Endothelial cell of umbilical vein (primary cell): ENCODE measurements around the gene SP9. TPM values are rescaled to one million over a fixed set of nuclear protein-coding genes. Genes with fewer than 3 reads are reported as not detected.

ENCODE experiments used
- BruUV-seq: library from RNA; stranded (reverse); fragments of 400-500 nt; replicated peaks from 2 replicates; lab custom pipeline; 2021; lab: Mats Ljungman, UMichigan
- CTCF ChIA-PET: fragments of 300-600, 350-600 bp; sonication (Branson Sonifier 250); formaldehyde crosslinking; loops from one replicate; lab custom pipeline; 2021; ENCODE audit warnings: antibody characterized with exemption, inconsistent platforms; lab: Charles Lee
- POLR2A ChIA-PET: fragments of 300-600, 350-600 bp; sonication (Branson Sonifier 250); formaldehyde crosslinking; loops from one replicate; lab custom pipeline; 2021; ENCODE audit warnings: antibody characterized with exemption, inconsistent platforms; lab: Charles Lee
- DNase-seq: peaks from one replicate; pipeline ENCODE4 v3.0.0-alpha.2; 2011; ENCODE audit warnings: low read depth, low spot score
- FAIRE-seq: peaks from 2 replicates; lab custom pipeline; 2011; peaks lifted over from hg19 to GRCh38; lab: Jason Lieb, UNC
- H2AFZ ChIP-seq: 2 replicates; pipeline ENCODE4 v1.6.0; 2012; ENCODE audit warnings: low read depth, low read length, control low read depth, inconsistent platforms
- H3K27ac ChIP-seq: 2 replicates; pipeline ENCODE4 v1.5.1; 2011; ENCODE audit warnings: low read depth, mild to moderate bottlenecking, control low read depth, low read length, moderate library complexity; ENCODE audit not compliant: insufficient read depth
- H3K27me3 ChIP-seq, 2 experiments: 2 replicates each; pipeline versions ENCODE4 v1.6.0 to v1.6.1; 2011; ENCODE audit warnings: low read length in 2 of 2, mixed read lengths in 1 of 2; ENCODE audit not compliant: control insufficient read depth in 2 of 2, insufficient read depth in 2 of 2
- H3K36me3 ChIP-seq, 2 experiments: 2 replicates in 1 of 2; 3 replicates in 1 of 2; pipeline ENCODE4 v1.5.1; 2011; ENCODE audit warnings: low read length in 2 of 2, mild to moderate bottlenecking in 1 of 2, moderate library complexity in 1 of 2; ENCODE audit not compliant: control insufficient read depth in 2 of 2, insufficient read depth in 2 of 2; ENCODE audit errors: extremely low read depth in 1 of 2
- H3K4me1 ChIP-seq: 3 replicates; pipeline ENCODE4 v1.5.1; 2011; ENCODE audit warnings: mild to moderate bottlenecking, low read length; ENCODE audit not compliant: control insufficient read depth, insufficient read depth; ENCODE audit errors: extremely low read depth
- H3K4me2 ChIP-seq: 2 replicates; pipeline ENCODE4 v1.6.1; 2011; ENCODE audit warnings: low read length, control low read depth, mixed read lengths; ENCODE audit not compliant: insufficient read depth
- H3K4me3 ChIP-seq, 3 experiments: fragments of 200-600 bp in 1 of 3; sonication (generic), shearing (Covaris generic) in 1 of 3; replicated peaks in 1 of 3; 2 replicates each; pipeline ENCODE4 v1.5.1; 2011 to 2016; ENCODE audit warnings: control low read depth in 3 of 3, low read length in 3 of 3, mild to moderate bottlenecking in 2 of 3, inconsistent platforms in 1 of 3, low read depth in 1 of 3, moderate library complexity in 1 of 3; ENCODE audit not compliant: insufficient read depth in 1 of 3
- H3K79me2 ChIP-seq: 2 replicates; pipeline ENCODE4 v1.6.0; 2012; ENCODE audit warnings: low read length, inconsistent platforms; ENCODE audit not compliant: control insufficient read depth, insufficient read depth
- H3K9ac ChIP-seq: replicated peaks from 2 replicates; pipeline ENCODE3; 2011; ENCODE audit warnings: low read length, control low read depth; ENCODE audit not compliant: insufficient read depth; ENCODE audit errors: extremely low read depth
- H3K9me1 ChIP-seq: replicated peaks from 3 replicates; pipeline ENCODE4 v1.6.0; 2011; ENCODE audit warnings: mild to moderate bottlenecking, low read length; ENCODE audit not compliant: control insufficient read depth, insufficient read depth; ENCODE audit errors: extremely low read depth
- H3K9me3 ChIP-seq: replicated peaks from 2 replicates; pipeline ENCODE4 v1.5.1; 2012; ENCODE audit warnings: low read length, inconsistent platforms; ENCODE audit not compliant: control insufficient read depth, insufficient read depth
- H4K20me1 ChIP-seq: replicated peaks from 2 replicates; pipeline ENCODE3; 2011; ENCODE audit warnings: mild to moderate bottlenecking, low read length; ENCODE audit not compliant: control insufficient read depth, insufficient read depth; ENCODE audit errors: extremely low read depth
- GATA2 ChIP-seq: IDR thresholded peaks from 2 replicates; pipeline ENCODE4 v1.7.0; 2011; ENCODE audit warnings: low read depth, mild to moderate bottlenecking, moderate library complexity, mixed read lengths, low read length; ENCODE audit not compliant: insufficient read length, insufficient read depth
- POLR2A ChIP-seq: IDR thresholded peaks from 2 replicates; pipeline ENCODE4 v1.6.1; 2012; ENCODE audit warnings: low read depth, mild to moderate bottlenecking, control low read depth, low read length
- POLR2AphosphoS5 ChIP-seq: IDR thresholded peaks from 2 replicates; pipeline ENCODE4 v1.6.1; 2012; ENCODE audit warnings: low read depth, mild to moderate bottlenecking, control low read depth, low read length, moderate library complexity; ENCODE audit not compliant: insufficient read depth
- dilution Hi-C: fragments of 300-500 bp; cut with MboI; formaldehyde crosslinking; loops from one replicate; pipeline ENCODE4 v1.15.0; 2019; ENCODE audit warnings: low sequenced_read_pairs; ENCODE audit not compliant: extremely low pct_ligation_motif_present
- intact Hi-C: fragments of 100-400 bp; cut with micrococcal nuclease; formaldehyde crosslinking; loops from one replicate; pipeline ENCODE4 v1.10.0; 2022
- polyA plus RNA-seq, 4 experiments: library from polyadenylated mRNA; depleted of rRNA in 3 of 4; stranded (reverse) in 3 of 4; unstranded in 1 of 4; fragments of >200 nt; gene quantifications; 2 replicates each; pipeline versions ENCODE4 v1.2.1 to v1.2.3, GENCODE V29; 2011 to 2012; ENCODE audit warnings: missing spikeins in 1 of 4
- total RNA-seq: library from RNA; stranded (reverse); gene quantifications from 2 replicates; pipeline ENCODE4 v1.2.3, GENCODE V29; 2021
- TF ChIP-seq, protein P1 (sequence below), 2 donors: IDR thresholded peaks; 1 replicate in 1 of 2; 2 replicates in 1 of 2; pipeline ENCODE4 v1.5.1; 2011; ENCODE audit warnings: low read length in 2 of 2, mild to moderate bottlenecking in 2 of 2, moderate library complexity in 2 of 2, control low read depth in 1 of 2, inconsistent platforms in 1 of 2, low read depth in 1 of 2; ENCODE audit not compliant: insufficient read depth in 1 of 2; ENCODE audit errors: extremely low read depth in 1 of 2

The SP9 gene
- total and polyA plus RNA-seq, 2 donors (not counting 3 experiments of a cell fraction or from before 2014, with no cell fraction given): not detected

DNA sequence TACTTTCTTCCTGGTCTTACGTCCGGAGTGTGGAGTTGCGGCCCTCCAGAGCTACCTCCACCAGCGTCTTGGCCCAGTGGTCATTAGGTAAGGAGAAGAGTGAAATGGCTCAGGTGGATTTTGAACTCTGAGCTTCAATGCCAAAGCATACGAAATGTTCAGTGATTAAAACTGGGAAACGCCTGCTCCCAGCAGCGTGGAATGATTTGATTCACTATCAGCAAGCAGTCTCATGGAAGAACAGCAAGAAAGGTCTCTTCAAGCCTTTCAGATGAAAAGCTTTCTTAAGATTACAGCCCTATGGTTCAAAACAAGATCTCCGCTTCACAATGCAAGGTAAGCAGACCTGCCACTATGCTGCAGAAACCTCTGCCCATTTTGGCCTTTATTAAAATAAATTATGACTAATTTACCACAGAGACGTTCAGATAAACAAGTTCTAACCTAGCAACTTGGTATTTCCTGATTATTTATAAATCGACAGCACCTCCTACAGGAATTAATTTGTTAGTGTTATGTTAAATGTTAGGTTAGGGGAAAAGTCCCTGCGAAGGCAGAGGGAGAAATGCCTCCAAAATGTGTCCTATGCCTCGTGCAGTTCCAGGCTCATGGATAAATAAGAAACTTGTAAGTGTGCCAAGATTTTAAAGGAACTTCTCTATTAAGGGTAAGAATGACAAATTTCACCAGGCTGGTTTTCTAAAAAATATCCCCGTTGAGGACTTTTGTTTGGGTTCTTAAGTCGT lies 10.1 kb downstream of the SP9 start:
- Histone ChIP-seq H3K79me2 (no peaks in the 10 kb centered on the region), H3K27ac (no peak overlapping the region), H2AFZ (no peak overlapping the region), H3K4me3 (no peak overlapping the region), H3K4me1 (peaks cover 19% of the 10 kb centered on the region), H3K27me3 (peaks cover 45 to 50% of the 10 kb centered on the region in 2 experiments), H3K9me1 (no peaks in the 10 kb centered on the region), H3K9me3 (no peaks in the 10 kb centered on the region), H3K36me3 (peaks cover 0 to 3% of the 10 kb centered on the region in 2 experiments), H3K4me2 (no peak overlapping the region), H4K20me1 (no peaks in the 10 kb centered on the region), H3K9ac (no peak overlapping the region)
- intact Hi-C loops (loop anchor here (1.0 to 5.0 kb wide), 4 partner anchors 593 to 1318 kb away; no protein-coding TSS in a partner anchor), dilution Hi-C loops (no loop called here)
- no TSS peak for BruUV-seq
- TF ChIP-seq, protein P1, sequence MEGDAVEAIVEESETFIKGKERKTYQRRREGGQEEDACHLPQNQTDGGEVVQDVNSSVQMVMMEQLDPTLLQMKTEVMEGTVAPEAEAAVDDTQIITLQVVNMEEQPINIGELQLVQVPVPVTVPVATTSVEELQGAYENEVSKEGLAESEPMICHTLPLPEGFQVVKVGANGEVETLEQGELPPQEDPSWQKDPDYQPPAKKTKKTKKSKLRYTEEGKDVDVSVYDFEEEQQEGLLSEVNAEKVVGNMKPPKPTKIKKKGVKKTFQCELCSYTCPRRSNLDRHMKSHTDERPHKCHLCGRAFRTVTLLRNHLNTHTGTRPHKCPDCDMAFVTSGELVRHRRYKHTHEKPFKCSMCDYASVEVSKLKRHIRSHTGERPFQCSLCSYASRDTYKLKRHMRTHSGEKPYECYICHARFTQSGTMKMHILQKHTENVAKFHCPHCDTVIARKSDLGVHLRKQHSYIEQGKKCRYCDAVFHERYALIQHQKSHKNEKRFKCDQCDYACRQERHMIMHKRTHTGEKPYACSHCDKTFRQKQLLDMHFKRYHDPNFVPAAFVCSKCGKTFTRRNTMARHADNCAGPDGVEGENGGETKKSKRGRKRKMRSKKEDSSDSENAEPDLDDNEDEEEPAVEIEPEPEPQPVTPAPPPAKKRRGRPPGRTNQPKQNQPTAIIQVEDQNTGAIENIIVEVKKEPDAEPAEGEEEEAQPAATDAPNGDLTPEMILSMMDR (IDR thresholded peaks at IDR 0.05; ENCODE audit: extremely low read depth in 1 of 2, insufficient read depth in 1 of 2, low read depth in 1 of 2, low read length in 2 of 2): peak in 1 of 2 donors; percentile 17
- no peak for TF ChIP-seq POLR2AphosphoS5
- ChIA-PET POLR2A (no interaction called here), CTCF (interaction anchor here (0.8 to 2.7 kb wide), 16 partner anchors 11 to 1413 kb away, joined by 3 to 35 read pairs (median 4); partner anchors contain the start of gene SP9)
- FAIRE-seq: peak; percentile 54
- peak; percentile 57 for DNase-seq

DNA sequence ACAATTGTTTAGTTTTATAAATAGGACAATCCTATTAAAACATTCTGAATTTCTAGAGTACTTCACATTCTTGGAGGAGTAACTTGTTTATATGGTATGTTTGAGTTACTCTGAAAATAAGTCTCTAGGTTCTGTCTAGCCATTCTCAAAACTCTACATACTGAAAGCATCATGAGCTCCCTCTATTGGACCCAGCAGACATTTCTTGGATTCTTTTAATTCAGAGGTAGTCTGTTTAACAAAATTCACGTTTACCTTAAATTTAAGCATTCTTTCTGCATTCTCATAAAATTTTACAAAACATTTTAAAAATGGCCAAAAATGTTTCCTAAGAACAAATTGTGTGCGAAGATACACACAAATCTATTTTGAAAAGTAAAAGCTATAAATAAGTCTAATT lies 15.3 kb downstream of the SP9 start:
- TF ChIP-seq, protein P1 (IDR thresholded peaks at IDR 0.05; ENCODE audit: extremely low read depth in 1 of 2, insufficient read depth in 1 of 2, low read depth in 1 of 2, low read length in 2 of 2): peak; percentile 11 to 35
- TF ChIP-seq GATA2 (no peak), POLR2AphosphoS5 (no peak), POLR2A (no peak)
- Histone ChIP-seq H3K4me3 (no peak overlapping the region), H4K20me1 (no peaks in the 10 kb centered on the region), H3K9me3 (no peaks in the 10 kb centered on the region), H2AFZ (no peak overlapping the region), H3K9ac (no peak overlapping the region), H3K36me3 (peaks cover 0 to 3% of the 10 kb centered on the region in 2 experiments), H3K27ac (no peak overlapping the region), H3K9me1 (no peaks in the 10 kb centered on the region), H3K27me3 (no peaks in the 10 kb centered on the region), H3K79me2 (no peaks in the 10 kb centered on the region), H3K4me1 (no peaks in the 10 kb centered on the region), H3K4me2 (no peak overlapping the region)
- POLR2A ChIA-PET: no interaction called here
- intact Hi-C loops (no loop called here), dilution Hi-C loops (no loop called here)
- DNase-seq (no peak), FAIRE-seq (peak; percentile 37)
- BruUV-seq: no TSS peak
- CTCF ChIA-PET: interaction anchor here (0.7 to 1.9 kb wide), 17 partner anchors 9 to 1322 kb away, joined by 3 to 10 read pairs (median 4); partner anchors contain the start of gene SCRN3
